Iris pigment epithelial cell (primary cell): Measurements from ENCODE around the gene CD109.

ENCODE experiments used
- DNase-seq: peaks from one replicate; pipeline ENCODE4 v3.0.0-alpha.2; 2011; ENCODE audit warnings: low read depth

Gene CD109

GRCh38 chr6:73858376-73858775 lies 162.4 kb downstream of the CD109 start:
- no peak for DNase-seq

- no peak for DNase-seq
These were observed 164.3 kb downstream of the CD109 start for GRCh38 chr6:73860303-73860702.

GRCh38 chr6:73866305-73866704 lies 170.3 kb downstream of the CD109 start:
- no peak for DNase-seq

- DNase-seq: no peak
These were observed 171.4 kb downstream of the CD109 start for GRCh38 chr6:73867411-73867810.

- no peak for DNase-seq
These were observed 174.9 kb downstream of the CD109 start for GRCh38 chr6:73870907-73871306.

- peak; percentile 14 for DNase-seq
These were observed 177.1 kb downstream of the CD109 start for GRCh38 chr6:73873081-73873480.
